RPMI7951 (cell line): ENCODE data around the gene PLA2G3. TPM values are rescaled to one million over a fixed set of nuclear protein-coding genes. Genes with fewer than 3 reads are reported as not detected.
A peak's percentile ranks its signal among the peaks of the same experiment; 100 is the strongest.
"Not testable (repeated sequence)": the region's sequence is repeated elsewhere in the genome, so short reads cannot be mapped to it uniquely, and the experiment has no call there.

Experiments
- DNase-seq: peaks from one replicate; pipeline ENCODE4 v3.0.0-alpha.2; 2012; ENCODE audit warnings: low read depth
- total RNA-seq: library from RNA; depleted of rRNA; stranded (reverse); fragments of >200 nt; shearing (Covaris generic); gene quantifications from 2 replicates; pipeline ENCODE4 v1.2.3, GENCODE V29; 2014; rRNA removed

PLA2G3 gene, protein sequence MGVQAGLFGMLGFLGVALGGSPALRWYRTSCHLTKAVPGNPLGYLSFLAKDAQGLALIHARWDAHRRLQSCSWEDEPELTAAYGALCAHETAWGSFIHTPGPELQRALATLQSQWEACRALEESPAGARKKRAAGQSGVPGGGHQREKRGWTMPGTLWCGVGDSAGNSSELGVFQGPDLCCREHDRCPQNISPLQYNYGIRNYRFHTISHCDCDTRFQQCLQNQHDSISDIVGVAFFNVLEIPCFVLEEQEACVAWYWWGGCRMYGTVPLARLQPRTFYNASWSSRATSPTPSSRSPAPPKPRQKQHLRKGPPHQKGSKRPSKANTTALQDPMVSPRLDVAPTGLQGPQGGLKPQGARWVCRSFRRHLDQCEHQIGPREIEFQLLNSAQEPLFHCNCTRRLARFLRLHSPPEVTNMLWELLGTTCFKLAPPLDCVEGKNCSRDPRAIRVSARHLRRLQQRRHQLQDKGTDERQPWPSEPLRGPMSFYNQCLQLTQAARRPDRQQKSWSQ
- 0.12 TPM in 1 of 2 replicates, not detected in the other for total RNA-seq

GRCh38 chr22:31139866-31140716 lies at the start of gene PLA2G3:
Gene PLA2G3 (minus strand): TSS chr22:31140508. CDS start chr22:31140354, 154 bp downstream.
- peak; percentile 53 for DNase-seq

- no peak for DNase-seq
Measured at GRCh38 chr22:31187627-31188026, 47.3 kb upstream of the PLA2G3 start.

- no peak for DNase-seq
Measured at GRCh38 chr22:31185056-31185455, 44.7 kb upstream of the PLA2G3 start.

DNA sequence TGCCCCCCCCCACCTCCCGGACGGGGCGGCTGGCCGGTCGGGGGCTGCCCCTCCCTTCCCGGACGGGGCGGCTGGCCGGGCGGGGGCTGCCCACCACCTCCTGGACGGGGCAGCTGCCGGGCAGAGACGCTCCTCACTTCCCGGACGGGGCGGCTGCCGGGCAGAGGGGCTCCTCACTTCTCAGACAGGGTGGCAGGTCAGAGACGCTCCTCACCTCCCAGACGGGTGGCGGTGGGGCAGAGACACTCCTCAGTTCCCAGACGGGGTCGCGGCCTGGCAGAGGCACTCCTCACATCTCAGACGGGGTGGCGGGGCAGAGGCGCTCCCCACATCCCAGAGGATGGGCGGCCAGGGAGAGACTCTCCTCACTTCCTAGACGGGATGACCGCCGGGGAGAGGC lies 43.7 kb upstream of the PLA2G3 start:
- no peak for DNase-seq

DNA sequence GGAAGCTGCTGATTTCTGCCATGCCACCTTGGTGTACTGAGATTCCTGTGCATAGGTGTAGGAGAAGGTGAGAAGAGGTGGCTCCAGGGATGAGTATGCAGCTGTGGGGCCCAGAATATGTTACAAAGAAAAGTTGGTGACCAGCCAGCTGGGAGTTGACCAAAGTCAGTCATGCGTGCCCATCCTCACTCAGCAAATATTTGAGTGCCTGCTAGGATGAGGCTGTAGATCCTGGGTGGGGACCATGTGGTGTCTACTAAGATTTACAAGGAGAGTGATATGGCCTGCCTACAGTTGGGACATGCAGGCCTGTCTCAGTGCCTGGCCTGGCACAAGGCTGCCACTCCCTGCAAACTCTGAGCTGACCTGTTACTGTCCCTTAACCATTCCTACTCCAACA lies 39.0 kb upstream of the PLA2G3 start:
- peak; percentile 53 for DNase-seq

- no peak for DNase-seq
Measured at GRCh38 chr22:31178859-31179258, 38.6 kb upstream of the PLA2G3 start.

- no peak for DNase-seq
Measured at GRCh38 chr22:31177420-31178162, 37.3 kb upstream of the PLA2G3 start.

- DNase-seq = no peak
Measured at GRCh38 chr22:31176923-31177322, 36.6 kb upstream of the PLA2G3 start.

GRCh38 chr22:31173386-31174145 lies 33.3 kb upstream of the PLA2G3 start:
- DNase-seq = peak; percentile 52

DNA sequence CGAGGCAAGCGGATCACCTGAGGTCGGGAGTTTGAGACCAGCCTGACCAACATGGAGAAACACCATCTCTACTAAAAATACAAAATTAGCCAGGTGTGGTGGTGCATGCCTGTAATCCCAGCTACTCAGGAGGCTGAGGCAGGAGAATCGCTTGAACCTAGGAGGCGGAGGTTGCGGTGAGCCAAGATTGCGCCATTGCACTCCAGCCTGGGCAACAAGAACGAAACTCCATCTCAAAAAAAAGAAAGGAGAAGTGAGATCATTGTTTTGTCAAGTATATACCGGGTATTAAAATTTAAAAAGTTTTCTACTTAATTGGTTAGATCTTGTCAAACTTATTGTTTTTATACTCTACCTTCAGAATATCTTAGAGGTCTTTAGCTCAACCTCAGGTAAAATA lies 31.4 kb upstream of the PLA2G3 start:
- not testable (repeated sequence) for DNase-seq

- DNase-seq = no peak
Measured at GRCh38 chr22:31170971-31171370, 30.7 kb upstream of the PLA2G3 start.

DNA sequence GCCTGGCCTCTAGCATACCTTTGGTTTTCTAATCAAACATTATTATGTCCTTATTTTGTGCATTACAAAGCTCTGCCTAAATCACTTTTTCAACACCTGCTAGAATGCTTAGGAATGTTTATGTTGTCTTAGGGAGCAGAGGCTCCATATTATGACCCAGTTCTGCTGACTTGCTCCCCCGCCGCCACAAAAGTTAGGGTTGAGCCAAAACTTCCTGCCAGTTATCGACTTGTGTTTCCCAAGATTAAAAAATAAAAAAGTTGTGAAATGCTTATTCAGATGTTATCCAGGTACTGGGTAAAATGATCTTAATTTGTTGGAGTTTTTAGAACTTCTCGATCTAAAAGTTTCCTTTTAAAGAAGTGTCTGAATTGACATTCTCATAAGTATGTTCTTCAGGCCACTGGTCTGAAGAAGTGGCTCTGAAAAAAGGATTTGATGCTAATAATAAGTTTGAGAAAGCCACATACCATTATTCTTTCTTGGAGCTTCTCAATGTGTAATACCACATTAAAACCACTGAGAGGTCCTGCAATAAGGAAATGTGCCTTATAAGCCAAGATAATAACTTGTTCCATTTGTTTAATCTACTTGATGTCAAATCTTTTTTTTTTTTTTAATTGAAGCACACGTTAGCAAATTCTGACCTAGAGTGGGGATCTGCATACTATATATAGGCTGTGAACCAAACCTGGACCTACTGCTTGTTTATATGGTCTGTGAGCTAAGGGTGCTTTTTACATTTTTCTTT lies 21.9 kb upstream of the PLA2G3 start:
- no peak for DNase-seq

GRCh38 chr22:31161386-31161785 lies 21.1 kb upstream of the PLA2G3 start:
- DNase-seq = no peak

GRCh38 chr22:31160328-31160978 lies 20.1 kb upstream of the PLA2G3 start:
- no peak for DNase-seq

GRCh38 chr22:31155422-31155821 lies 15.1 kb upstream of the PLA2G3 start:
- DNase-seq = no peak

GRCh38 chr22:31154975-31155374 lies 14.7 kb upstream of the PLA2G3 start:
- DNase-seq = no peak

DNA sequence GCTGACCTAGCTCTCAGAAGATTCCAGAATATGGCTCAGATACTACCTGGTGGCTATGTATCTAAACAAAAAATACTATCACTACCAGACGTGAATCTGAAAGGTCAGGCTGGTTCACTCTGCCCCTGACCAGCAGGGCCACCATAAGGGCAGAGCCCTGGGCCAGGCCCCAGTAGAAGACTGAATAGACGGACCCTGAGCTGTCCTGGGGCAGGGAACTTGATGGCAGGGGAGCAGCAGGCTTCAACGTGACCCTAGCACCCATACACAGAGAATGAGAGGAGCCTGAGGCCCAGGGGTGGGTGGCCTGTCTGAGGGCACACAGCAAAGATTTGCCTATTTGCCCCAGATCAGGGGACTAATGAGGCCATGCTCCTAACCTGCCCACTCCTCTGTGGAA lies 13.0 kb upstream of the PLA2G3 start:
- no peak for DNase-seq

DNA sequence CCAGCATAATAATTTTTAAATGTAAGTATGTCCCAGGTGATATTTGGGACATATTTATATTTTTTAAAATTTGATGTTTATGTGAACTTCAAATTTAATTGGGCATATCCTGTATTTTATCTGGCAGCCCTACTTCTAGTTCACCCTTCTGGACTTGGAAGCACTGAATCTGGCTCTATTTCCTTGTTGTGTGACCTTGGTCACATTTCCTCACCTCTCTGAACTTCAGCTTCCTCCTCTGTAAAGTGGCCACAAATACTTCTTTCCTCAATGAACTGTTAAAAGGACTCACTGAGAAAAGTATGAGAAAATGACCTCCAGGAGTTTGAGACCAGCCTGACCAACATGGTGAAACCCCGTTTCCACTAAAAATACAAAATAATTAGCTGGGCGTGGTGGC lies 11.6 kb upstream of the PLA2G3 start:
- DNase-seq = no peak

- no peak for DNase-seq
Measured at GRCh38 chr22:31150615-31151014, 10.3 kb upstream of the PLA2G3 start.
